ENCODE data around the gene CYP1A1.

DNA sequence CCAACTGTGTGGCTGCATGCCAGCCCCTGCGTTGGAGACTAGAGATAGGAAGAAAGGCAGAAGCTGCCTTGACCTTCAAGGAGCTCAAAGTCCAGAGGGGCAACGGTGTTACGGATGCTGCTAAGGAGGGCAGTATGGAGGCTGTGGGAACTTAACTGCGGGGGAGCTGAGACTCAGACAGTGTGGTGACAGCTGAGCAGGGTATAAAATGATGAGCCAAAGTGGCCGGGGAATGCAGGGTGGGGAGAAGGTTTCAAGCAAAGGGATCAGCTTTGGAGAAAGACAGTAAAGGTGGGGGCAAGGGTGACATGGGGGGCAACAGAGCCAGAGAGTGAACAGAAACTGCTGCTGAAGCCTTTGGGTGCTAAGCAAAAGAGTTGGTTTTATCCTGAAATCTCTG, 17.1 kb upstream of the CYP1A1 start:
- TF ChIP-seq EGR1 (IDR thresholded peaks at IDR 0.05): no peak
- TF ChIP-seq TEAD4 (IDR thresholded peaks at IDR 0.05): no peak
- no peak for TF ChIP-seq CREB1 (IDR thresholded peaks at IDR 0.05; ENCODE audit: low read depth)
- TF ChIP-seq RAD21 (IDR thresholded peaks at IDR 0.05; ENCODE audit: low read depth): no peak
- TF ChIP-seq, protein P1, sequence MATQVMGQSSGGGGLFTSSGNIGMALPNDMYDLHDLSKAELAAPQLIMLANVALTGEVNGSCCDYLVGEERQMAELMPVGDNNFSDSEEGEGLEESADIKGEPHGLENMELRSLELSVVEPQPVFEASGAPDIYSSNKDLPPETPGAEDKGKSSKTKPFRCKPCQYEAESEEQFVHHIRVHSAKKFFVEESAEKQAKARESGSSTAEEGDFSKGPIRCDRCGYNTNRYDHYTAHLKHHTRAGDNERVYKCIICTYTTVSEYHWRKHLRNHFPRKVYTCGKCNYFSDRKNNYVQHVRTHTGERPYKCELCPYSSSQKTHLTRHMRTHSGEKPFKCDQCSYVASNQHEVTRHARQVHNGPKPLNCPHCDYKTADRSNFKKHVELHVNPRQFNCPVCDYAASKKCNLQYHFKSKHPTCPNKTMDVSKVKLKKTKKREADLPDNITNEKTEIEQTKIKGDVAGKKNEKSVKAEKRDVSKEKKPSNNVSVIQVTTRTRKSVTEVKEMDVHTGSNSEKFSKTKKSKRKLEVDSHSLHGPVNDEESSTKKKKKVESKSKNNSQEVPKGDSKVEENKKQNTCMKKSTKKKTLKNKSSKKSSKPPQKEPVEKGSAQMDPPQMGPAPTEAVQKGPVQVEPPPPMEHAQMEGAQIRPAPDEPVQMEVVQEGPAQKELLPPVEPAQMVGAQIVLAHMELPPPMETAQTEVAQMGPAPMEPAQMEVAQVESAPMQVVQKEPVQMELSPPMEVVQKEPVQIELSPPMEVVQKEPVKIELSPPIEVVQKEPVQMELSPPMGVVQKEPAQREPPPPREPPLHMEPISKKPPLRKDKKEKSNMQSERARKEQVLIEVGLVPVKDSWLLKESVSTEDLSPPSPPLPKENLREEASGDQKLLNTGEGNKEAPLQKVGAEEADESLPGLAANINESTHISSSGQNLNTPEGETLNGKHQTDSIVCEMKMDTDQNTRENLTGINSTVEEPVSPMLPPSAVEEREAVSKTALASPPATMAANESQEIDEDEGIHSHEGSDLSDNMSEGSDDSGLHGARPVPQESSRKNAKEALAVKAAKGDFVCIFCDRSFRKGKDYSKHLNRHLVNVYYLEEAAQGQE (IDR thresholded peaks at IDR 0.05; ENCODE audit: low read depth): no peak
- no peak for TF ChIP-seq YY1 (IDR thresholded peaks at IDR 0.05; ENCODE audit: low read depth)
- no peak for TF ChIP-seq CEBPB (IDR thresholded peaks at IDR 0.05)

Data from Ishikawa (cell line).